B cell (primary cell): Measurements from ENCODE around the gene FBXO2.

ENCODE experiments used
- CTCF ChIP-seq: fragments of 200-600 bp; IDR thresholded peaks from one replicate; pipeline ENCODE4 v1.8.0; 2022; ENCODE audit warnings: antibody characterized with exemption, mild to moderate bottlenecking
- EZH2 ChIP-seq: IDR thresholded peaks from 2 replicates; pipeline ENCODE4 v1.6.1; 2012; ENCODE audit warnings: borderline replicate concordance, low read depth, mild to moderate bottlenecking, moderate library complexity, low read length; ENCODE audit not compliant: insufficient read depth, poor library complexity, severe bottlenecking

- no peak for TF ChIP-seq CTCF
- TF ChIP-seq EZH2, result no peak
Observed at GRCh38 chr1:11671544-11672286, 17.5 kb upstream of the FBXO2 start.
